ENCODE data around the gene KCNAB1.

GRCh38 chr3:156299569-156299968, 179.2 kb downstream of the KCNAB1 start:
- TF ChIP-seq POLR2A (IDR thresholded peaks at IDR 0.05), result no peak
- TF ChIP-seq, protein P1, sequence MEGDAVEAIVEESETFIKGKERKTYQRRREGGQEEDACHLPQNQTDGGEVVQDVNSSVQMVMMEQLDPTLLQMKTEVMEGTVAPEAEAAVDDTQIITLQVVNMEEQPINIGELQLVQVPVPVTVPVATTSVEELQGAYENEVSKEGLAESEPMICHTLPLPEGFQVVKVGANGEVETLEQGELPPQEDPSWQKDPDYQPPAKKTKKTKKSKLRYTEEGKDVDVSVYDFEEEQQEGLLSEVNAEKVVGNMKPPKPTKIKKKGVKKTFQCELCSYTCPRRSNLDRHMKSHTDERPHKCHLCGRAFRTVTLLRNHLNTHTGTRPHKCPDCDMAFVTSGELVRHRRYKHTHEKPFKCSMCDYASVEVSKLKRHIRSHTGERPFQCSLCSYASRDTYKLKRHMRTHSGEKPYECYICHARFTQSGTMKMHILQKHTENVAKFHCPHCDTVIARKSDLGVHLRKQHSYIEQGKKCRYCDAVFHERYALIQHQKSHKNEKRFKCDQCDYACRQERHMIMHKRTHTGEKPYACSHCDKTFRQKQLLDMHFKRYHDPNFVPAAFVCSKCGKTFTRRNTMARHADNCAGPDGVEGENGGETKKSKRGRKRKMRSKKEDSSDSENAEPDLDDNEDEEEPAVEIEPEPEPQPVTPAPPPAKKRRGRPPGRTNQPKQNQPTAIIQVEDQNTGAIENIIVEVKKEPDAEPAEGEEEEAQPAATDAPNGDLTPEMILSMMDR (IDR thresholded peaks at IDR 0.05), result no peak

Data from transverse colon (tissue), 3 donors.